CD4-positive, alpha-beta T cell treated with Interleukin-6 at 100 ng/mL for 8 hours (primary cell): ENCODE results near the gene STRIP1.

Experiments used
- DNase-seq: peaks from one replicate; pipeline ENCODE4 v3.0.0-alpha.2; 2020; ENCODE audit warnings: mixed read lengths, low spot score

Gene STRIP1

GRCh38 chr1:110034451-110035235, at the start of gene STRIP1:
TSS of gene STRIP1 (plus strand) at chr1:110034624. CDS start at chr1:110034638, 14 bp downstream.
- peak; percentile 94 for DNase-seq

- DNase-seq, result no peak
Observed at GRCh38 chr1:109985247-109986053, 49.0 kb upstream of the STRIP1 start.

GRCh38 chr1:109986054-109986444, 48.4 kb upstream of the STRIP1 start:
- no peak for DNase-seq

GRCh38 chr1:109988349-109988914, 46.0 kb upstream of the STRIP1 start:
- no peak for DNase-seq

- no peak for DNase-seq
Observed at GRCh38 chr1:109989506-109990301, 44.7 kb upstream of the STRIP1 start.

GRCh38 chr1:109990302-109990653, 44.1 kb upstream of the STRIP1 start:
- no peak for DNase-seq

GRCh38 chr1:109991400-109991925, 43.0 kb upstream of the STRIP1 start:
- DNase-seq, result no peak

GRCh38 chr1:109993885-109994284, 40.5 kb upstream of the STRIP1 start:
- no peak for DNase-seq

GRCh38 chr1:109994654-109995053, 39.8 kb upstream of the STRIP1 start:
- no peak for DNase-seq

- DNase-seq, result no peak
Observed at GRCh38 chr1:109995536-109995935, 38.9 kb upstream of the STRIP1 start.

- DNase-seq, result no peak
Observed at GRCh38 chr1:109996476-109996875, 37.9 kb upstream of the STRIP1 start.

GRCh38 chr1:109997204-109997866, 37.1 kb upstream of the STRIP1 start:
- no peak for DNase-seq

- DNase-seq, result no peak
Observed at GRCh38 chr1:109997867-109998229, 36.6 kb upstream of the STRIP1 start.

- no peak for DNase-seq
Observed at GRCh38 chr1:110002695-110003094, 31.7 kb upstream of the STRIP1 start.

GRCh38 chr1:110003747-110004428, 30.5 kb upstream of the STRIP1 start:
- peak; percentile 23 for DNase-seq

- DNase-seq, result no peak
Observed at GRCh38 chr1:110004583-110004982, 29.8 kb upstream of the STRIP1 start.

- no peak for DNase-seq
Observed at GRCh38 chr1:110005971-110006370, 28.5 kb upstream of the STRIP1 start.

GRCh38 chr1:110006516-110006915, 27.9 kb upstream of the STRIP1 start:
- DNase-seq, result no peak

- no peak for DNase-seq
Observed at GRCh38 chr1:110007046-110007830, 27.2 kb upstream of the STRIP1 start.

GRCh38 chr1:110008971-110009565, 25.4 kb upstream of the STRIP1 start:
- DNase-seq, result no peak
